ENCODE measurements around the gene APP.

DNA sequence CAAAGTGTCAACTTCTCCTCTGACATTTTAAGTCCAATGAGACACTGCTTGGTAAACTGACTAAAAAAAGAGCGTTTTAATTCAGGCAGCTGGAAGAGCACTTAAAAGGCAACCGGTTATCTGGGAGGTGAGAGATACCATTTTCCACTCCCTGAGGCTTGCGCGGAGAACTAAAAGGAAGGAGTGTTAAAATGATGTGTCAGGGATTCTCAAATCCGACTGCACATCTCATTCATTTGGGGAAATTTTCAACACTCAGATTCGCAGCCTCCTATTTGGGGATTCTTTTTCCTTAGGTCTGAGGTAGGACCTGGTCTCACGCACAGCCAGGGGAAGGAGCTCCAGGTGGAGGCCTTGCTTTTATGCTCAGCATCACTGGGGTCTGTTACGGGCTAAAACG, 281.9 kb downstream of the APP start:
- TF ChIP-seq, protein P1, sequence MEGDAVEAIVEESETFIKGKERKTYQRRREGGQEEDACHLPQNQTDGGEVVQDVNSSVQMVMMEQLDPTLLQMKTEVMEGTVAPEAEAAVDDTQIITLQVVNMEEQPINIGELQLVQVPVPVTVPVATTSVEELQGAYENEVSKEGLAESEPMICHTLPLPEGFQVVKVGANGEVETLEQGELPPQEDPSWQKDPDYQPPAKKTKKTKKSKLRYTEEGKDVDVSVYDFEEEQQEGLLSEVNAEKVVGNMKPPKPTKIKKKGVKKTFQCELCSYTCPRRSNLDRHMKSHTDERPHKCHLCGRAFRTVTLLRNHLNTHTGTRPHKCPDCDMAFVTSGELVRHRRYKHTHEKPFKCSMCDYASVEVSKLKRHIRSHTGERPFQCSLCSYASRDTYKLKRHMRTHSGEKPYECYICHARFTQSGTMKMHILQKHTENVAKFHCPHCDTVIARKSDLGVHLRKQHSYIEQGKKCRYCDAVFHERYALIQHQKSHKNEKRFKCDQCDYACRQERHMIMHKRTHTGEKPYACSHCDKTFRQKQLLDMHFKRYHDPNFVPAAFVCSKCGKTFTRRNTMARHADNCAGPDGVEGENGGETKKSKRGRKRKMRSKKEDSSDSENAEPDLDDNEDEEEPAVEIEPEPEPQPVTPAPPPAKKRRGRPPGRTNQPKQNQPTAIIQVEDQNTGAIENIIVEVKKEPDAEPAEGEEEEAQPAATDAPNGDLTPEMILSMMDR (IDR thresholded peaks at IDR 0.05), result no peak
- TF ChIP-seq POLR2A (IDR thresholded peaks at IDR 0.05), result no peak
- TF ChIP-seq POLR2AphosphoS5 (IDR thresholded peaks at IDR 0.05), result no peak
